AG10803 (cell line): ENCODE data around the gene KRTAP1-3.
"Not testable (repeated sequence)": the region's sequence is repeated elsewhere in the genome, so short reads cannot be mapped to it uniquely, and the experiment has no call there.

Experiments used
- DNase-seq: peaks from one replicate; pipeline ENCODE4 v3.0.0; 2010; ENCODE audit warnings: low read depth
- H3K4me3 ChIP-seq: 2 replicates; pipeline ENCODE4 v1.5.1; 2011; ENCODE audit warnings: mild to moderate bottlenecking, low read length, control low read depth
- TF ChIP-seq, protein P1 (sequence below): conservative IDR thresholded peaks from 2 replicates; pipeline ENCODE4 v1.5.1; 2011; ENCODE audit warnings: mild to moderate bottlenecking, low read length, control low read depth, inconsistent platforms

Gene KRTAP1-3

DNA sequence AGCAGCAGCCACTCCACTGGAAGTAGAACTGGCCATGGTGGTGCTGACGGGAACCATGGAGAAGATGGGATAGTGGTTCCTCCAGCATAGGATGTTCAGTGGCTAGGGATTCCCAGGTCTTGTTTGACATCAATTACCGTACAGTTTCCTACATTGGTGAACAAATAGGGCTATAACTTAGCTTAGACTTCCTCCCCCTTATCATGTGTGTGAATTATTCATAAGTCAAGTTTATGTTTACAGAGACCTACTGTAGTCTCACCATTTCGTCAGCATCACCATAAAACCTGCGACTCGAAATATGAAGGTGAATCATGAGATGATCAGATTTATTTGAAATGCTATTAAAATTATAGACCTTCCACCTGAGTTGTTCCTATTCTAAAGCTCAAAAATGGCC is 24.1 kb upstream of the KRTAP1-3 start:
- H3K4me3 ChIP-seq, result no peak overlapping the region
- TF ChIP-seq, protein P1, sequence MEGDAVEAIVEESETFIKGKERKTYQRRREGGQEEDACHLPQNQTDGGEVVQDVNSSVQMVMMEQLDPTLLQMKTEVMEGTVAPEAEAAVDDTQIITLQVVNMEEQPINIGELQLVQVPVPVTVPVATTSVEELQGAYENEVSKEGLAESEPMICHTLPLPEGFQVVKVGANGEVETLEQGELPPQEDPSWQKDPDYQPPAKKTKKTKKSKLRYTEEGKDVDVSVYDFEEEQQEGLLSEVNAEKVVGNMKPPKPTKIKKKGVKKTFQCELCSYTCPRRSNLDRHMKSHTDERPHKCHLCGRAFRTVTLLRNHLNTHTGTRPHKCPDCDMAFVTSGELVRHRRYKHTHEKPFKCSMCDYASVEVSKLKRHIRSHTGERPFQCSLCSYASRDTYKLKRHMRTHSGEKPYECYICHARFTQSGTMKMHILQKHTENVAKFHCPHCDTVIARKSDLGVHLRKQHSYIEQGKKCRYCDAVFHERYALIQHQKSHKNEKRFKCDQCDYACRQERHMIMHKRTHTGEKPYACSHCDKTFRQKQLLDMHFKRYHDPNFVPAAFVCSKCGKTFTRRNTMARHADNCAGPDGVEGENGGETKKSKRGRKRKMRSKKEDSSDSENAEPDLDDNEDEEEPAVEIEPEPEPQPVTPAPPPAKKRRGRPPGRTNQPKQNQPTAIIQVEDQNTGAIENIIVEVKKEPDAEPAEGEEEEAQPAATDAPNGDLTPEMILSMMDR, result no peak
- DNase-seq, result no peak

GRCh38 chr17:41057547-41057946 is 22.9 kb upstream of the KRTAP1-3 start:
- TF ChIP-seq, protein P1, result no peak
- no peak overlapping the region for H3K4me3 ChIP-seq
- no peak for DNase-seq

GRCh38 chr17:41055130-41055529 is 20.5 kb upstream of the KRTAP1-3 start, which contains the start of gene KRTAP2-2:
Gene KRTAP2-2 (minus strand): TSS chr17:41055230. CDS start chr17:41055211, 19 bp downstream.
- DNase-seq, H3K4me3 ChIP-seq: not testable (repeated sequence)

GRCh38 chr17:41054556-41054955 is 19.9 kb upstream of the KRTAP1-3 start:
- not testable (repeated sequence) for H3K4me3 ChIP-seq, DNase-seq

DNA sequence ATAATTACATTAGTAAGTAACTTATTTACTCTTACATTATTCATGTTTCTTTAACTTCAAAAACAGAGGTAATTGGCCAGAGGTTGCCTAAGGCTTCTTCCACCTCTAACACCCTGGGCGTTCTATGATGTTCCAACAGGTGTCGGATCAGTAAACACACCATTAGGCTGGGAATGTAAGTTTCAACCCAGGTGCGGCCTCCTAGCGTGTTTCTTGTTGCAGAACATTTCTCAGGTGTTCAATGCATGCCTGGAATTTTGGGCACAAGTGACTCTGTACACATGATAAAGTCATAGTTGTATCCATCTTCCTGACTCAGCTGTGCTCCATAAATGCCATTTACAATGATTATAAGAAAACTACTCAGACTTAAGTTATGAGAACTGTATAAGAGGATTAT is 19.4 kb upstream of the KRTAP1-3 start:
- TF ChIP-seq, protein P1, result no peak
- H3K4me3 ChIP-seq, result no peak overlapping the region
- no peak for DNase-seq

DNA sequence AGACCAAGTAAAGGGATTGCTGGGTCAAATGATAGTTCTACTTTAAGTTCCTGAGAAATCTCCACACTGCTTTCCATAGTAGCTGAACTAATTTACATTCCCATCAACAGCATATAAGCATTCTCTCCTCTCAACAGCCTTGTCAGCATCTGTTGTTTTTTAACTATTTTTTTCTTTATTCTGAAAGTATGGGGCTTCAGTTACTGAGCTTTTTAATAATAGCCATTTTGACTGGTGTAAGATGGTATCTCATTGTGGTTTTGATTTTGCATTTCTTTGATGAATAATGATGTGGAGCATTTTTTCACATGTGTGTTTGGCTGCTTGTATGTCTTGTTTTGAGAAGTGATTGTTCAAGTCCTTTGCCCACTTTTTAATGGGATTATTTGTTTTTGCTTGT is 17.9 kb upstream of the KRTAP1-3 start:
- peak; percentile 87 for DNase-seq
- no peak overlapping the region for H3K4me3 ChIP-seq
- TF ChIP-seq, protein P1, result no peak

GRCh38 chr17:41049110-41049509 is 14.4 kb upstream of the KRTAP1-3 start:
- TF ChIP-seq, protein P1, result no peak
- H3K4me3 ChIP-seq, result no peak overlapping the region
- DNase-seq, result peak; percentile 85

- no peak overlapping the region for H3K4me3 ChIP-seq
- TF ChIP-seq, protein P1, result no peak
- peak; percentile 80 for DNase-seq
Measured at GRCh38 chr17:41048441-41048840, 13.8 kb upstream of the KRTAP1-3 start.

DNA sequence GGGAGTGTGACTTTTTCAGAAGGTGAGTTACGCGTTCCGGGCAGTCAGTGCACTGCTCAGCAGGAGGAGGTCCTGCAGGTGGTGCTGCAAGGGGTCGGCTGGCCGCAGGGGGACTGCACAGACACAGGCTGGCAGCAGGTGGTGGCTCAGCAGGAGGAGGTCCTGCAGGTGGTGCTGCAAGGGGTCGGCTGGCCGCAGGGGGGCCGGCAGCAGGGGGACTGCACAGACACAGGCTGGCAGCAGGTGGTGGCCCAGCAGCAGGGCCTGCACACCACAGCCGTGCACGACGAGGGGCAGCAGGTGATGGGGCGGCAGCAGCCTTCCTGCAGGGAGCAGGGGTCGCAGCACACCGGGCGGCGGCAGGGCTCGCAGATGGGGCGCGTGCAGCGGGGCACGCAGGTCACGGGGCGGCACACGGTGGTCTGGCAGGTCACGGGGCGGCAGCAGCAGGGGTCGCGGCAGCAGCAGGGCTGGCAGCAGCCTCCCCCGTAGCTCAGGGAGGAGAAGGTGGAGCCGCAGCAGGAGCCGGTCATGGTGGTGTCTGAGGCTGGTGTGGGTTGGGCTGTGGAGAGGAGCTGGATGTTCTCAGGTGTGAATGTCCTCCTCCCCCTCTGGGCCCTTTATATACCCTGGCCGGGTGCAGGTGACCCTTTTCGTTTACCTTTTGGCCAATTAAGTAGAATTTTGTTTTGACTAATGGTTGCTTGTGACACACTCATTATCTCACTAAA is 12.2 kb upstream of the KRTAP1-3 start, which contains the start of gene KRTAP2-1:
TSS of gene KRTAP2-1 (minus strand) at position 582 of the 731 bp plus-strand sequence. CDS start at position 533, 49 bp downstream.
- H3K4me3 ChIP-seq, DNase-seq: not testable (repeated sequence)
